Measurements from ENCODE around the gene DCANP1. TPM values are rescaled to one million over a fixed set of nuclear protein-coding genes. Genes with fewer than 3 reads are reported as not detected.

The DCANP1 gene
- total RNA-seq, 4 donors from 2014 or later: 0.26 TPM; not detected in 3

DNA sequence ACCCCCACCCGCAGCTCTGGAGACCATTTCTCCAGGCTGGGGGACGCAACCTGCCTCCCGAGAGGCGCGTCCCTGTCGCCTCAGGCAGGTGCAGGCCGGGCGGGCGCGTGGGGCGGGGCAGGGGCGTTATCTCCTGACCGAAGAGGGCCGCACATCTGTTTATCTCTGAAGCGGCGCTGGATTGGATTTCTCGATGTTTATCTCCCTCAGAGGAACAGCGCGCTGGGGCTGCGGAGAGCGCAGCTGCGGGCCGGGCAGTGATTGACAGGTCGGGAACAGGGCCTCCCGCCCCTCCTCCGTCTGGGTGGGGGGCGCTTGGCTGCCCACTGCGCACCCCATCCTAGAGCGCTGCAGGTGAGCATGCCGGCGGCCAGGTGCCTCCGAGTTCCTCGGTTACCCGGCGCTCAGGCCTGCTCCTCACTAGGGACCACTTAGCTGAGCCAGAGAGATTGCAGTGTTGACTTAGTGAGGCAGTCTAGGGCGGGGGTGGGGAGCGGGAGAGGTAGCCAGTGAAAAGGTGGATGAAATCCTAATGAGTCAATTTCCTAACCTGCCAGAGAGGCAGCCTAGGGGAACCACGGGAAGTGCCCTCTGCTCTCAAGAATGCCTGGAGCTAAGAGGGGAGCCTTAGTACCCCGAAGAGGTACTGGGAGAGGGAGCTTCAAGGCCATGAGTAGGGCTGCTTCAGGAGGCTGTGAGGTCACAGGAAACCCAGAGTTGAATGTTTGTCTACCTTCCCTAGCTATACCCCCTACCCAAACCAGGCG, 44.6 kb upstream of the DCANP1 start:
- intact Hi-C loops (cut with DNase I): no loop called here
- 37% methylated on average over 13 of the region's 40 CpGs for WGBS
- no peak for DNase-seq (ENCODE audit: extremely low spot score)

DNA sequence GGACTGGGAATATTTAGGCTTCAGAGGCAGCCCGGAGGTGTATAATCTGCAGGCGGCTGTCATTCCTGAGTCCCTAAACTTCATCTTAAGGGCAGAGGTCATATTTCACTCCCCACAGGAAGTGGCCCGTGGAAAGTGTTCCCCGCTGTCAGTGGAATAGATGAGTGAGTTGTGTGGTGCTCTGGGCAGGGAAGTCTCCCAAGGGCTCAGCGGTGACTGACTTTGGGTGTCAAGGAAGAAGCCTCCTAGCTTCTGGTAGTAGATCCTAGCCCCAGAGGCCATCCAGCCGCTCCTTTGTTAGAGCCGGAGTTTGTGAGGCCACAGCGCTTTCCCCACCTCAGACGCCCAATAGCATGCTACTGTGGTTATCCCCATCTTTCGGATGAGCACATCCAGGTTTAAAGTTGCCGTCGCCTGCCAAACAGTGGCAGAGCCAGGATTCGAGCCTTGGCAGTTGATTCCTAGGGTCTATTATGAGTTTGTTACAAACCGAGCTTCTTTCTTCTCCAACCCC, 43.9 kb upstream of the DCANP1 start:
- Histone ChIP-seq H3K4me3 (no peak overlapping the region), H3K4me1 (peaks cover 21 to 35% (median 26%) of the 10 kb centered on the region in 4 donors), H3K9me3 (no peaks in the 10 kb centered on the region), H3K27ac (replicated peaks in 1 of 4) (no peak overlapping the region), H3K27me3 (peaks cover 0 to 84% (median 34%) of the 10 kb centered on the region in 4 donors), H3K36me3 (no peaks in the 10 kb centered on the region)
- no peak for TF ChIP-seq POLR2AphosphoS5 (IDR thresholded peaks at IDR 0.05)
- TF ChIP-seq, protein P1, sequence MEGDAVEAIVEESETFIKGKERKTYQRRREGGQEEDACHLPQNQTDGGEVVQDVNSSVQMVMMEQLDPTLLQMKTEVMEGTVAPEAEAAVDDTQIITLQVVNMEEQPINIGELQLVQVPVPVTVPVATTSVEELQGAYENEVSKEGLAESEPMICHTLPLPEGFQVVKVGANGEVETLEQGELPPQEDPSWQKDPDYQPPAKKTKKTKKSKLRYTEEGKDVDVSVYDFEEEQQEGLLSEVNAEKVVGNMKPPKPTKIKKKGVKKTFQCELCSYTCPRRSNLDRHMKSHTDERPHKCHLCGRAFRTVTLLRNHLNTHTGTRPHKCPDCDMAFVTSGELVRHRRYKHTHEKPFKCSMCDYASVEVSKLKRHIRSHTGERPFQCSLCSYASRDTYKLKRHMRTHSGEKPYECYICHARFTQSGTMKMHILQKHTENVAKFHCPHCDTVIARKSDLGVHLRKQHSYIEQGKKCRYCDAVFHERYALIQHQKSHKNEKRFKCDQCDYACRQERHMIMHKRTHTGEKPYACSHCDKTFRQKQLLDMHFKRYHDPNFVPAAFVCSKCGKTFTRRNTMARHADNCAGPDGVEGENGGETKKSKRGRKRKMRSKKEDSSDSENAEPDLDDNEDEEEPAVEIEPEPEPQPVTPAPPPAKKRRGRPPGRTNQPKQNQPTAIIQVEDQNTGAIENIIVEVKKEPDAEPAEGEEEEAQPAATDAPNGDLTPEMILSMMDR (IDR thresholded peaks at IDR 0.05): no peak
- TF ChIP-seq POLR2A (IDR thresholded peaks at IDR 0.05; ENCODE audit: low read depth): no peak
- TF ChIP-seq EP300 (IDR thresholded peaks at IDR 0.05): no peak
- DNase-seq (ENCODE audit: extremely low spot score): no peak
- intact Hi-C loops (cut with DNase I): no loop called here
- 37% methylated on average over 6 of the region's 14 CpGs for WGBS

More for the DNA sequence above, 44.6 kb upstream of the DCANP1 start:
- Histone ChIP-seq H3K27me3 (peaks cover 0 to 78% (median 34%) of the 10 kb centered on the region in 4 donors), H3K36me3 (no peaks in the 10 kb centered on the region), H3K4me1 (peaks cover 21 to 35% (median 26%) of the 10 kb centered on the region in 4 donors), H3K9me3 (no peaks in the 10 kb centered on the region), H3K4me3 (no peak overlapping the region), H3K27ac (replicated peaks in 1 of 4) (no peak overlapping the region)
- TF ChIP-seq, protein P1 (IDR thresholded peaks at IDR 0.05): no peak
- TF ChIP-seq EP300 (IDR thresholded peaks at IDR 0.05) (no peak), POLR2A (IDR thresholded peaks at IDR 0.05; ENCODE audit: low read depth) (no peak), POLR2AphosphoS5 (IDR thresholded peaks at IDR 0.05) (no peak)

DNA sequence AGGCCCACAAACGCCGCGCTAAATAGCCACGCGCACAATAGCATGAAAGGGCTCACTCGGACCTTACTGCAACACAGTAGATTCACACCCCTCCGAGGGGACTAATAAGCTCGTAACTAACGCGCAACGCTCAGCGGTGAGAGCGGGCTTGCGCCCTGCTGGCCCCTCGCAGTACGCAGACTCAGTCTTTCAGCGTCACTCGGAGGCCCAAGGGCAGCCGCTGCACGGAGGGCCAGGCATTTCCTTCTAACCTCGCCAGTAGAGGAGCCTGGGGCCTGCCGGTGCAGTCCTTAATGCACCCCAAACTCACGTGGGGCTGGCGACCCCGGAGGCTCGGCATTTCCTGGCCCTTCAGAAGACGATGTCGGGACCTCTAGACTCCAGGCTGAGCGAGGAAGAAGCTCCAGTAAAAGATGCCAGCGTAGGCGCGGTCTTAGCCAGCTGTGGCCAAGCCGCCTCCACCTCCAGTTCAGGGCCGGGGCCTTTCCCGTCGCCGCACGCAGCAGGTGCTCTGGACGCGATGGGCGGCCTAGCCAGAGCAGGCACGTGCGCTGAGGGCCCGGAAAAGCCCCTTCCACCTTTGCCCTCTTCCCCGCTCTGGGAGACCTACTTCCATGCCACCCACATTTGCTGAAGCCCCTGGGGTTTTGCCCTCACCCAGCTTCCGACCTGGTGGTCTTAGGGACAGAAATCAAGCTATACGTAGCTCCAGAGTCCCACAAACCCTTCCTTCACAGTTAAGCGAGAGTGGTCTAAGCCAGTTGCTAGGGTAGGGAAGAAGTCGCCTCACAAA, 43.3 kb upstream of the DCANP1 start:
- no peak for DNase-seq (ENCODE audit: extremely low spot score)
- Histone ChIP-seq H3K9me3 (no peaks in the 10 kb centered on the region), H3K4me1 (peaks cover 21 to 35% (median 26%) of the 10 kb centered on the region in 4 donors), H3K27ac (replicated peaks in 1 of 4) (no peak overlapping the region), H3K36me3 (no peaks in the 10 kb centered on the region), H3K4me3 (peak overlapping the region; percentile 45 to 54 (median 48)), H3K27me3 (peaks cover 0 to 87% (median 34%) of the 10 kb centered on the region in 4 donors)
- TF ChIP-seq POLR2A (IDR thresholded peaks at IDR 0.05; ENCODE audit: low read depth): no peak
- intact Hi-C loops (cut with DNase I): no loop called here
- WGBS: 27% methylated on average over 18 of the region's 49 CpGs

DNA sequence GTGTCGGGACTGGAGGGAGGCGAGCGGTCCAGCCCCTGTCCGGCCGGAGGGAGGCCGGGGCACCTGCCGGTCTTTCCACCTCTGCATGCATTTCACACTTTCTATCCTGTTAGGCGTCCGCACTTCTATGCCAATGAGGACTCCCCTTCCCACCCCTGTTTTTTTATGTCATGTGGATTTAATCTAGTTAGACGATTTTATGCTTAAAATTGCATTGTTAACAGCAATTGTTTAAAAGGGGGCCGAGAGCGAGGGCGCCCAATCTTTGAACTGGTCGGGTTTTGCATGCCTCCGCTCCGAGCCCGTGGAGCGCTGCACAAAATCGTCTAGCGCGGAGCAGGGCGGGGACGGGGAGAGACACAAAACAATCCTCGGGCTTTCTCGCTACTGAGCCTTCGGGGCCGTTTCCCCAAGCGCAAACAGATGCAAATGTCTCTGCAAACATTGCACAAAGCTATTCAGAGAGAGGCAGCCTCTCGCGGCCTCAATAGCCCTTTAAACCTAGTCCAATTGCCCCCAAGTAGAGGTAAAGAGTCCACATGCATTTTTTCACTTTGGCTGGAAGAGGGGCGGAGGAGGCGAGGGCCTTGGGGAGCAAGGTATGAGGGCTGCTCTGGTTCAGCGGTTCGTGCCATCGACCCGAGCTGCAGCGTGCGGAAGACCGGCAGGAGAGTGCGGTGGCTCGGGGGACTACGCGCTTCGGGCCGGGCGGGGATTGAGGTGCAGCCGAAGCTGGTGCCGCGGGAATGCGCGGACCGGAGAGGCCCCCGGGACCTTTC, 42.5 kb upstream of the DCANP1 start:
- Histone ChIP-seq H3K27me3 (peaks cover 0 to 93% (median 34%) of the 10 kb centered on the region in 4 donors), H3K4me3 (peak overlapping the region; percentile 45 to 54 (median 48)), H3K9me3 (no peaks in the 10 kb centered on the region), H3K27ac (replicated peaks in 1 of 4) (no peak overlapping the region), H3K4me1 (peaks cover 21 to 35% (median 26%) of the 10 kb centered on the region in 4 donors), H3K36me3 (no peaks in the 10 kb centered on the region)
- whole genome bisulfite sequencing: 11% methylated on average over 34 of the region's 53 CpGs
- DNase-seq (ENCODE audit: extremely low spot score): no peak
- TF ChIP-seq, protein P1 (IDR thresholded peaks at IDR 0.05): no peak
- TF ChIP-seq POLR2AphosphoS5 (IDR thresholded peaks at IDR 0.05) (no peak), POLR2A (IDR thresholded peaks at IDR 0.05; ENCODE audit: low read depth) (no peak)
- intact Hi-C loops (cut with DNase I): no loop called here

All from esophagus muscularis mucosa (tissue), 4 donors.